DND-41 (cell line): ENCODE results near the gene AHRR.

Experiments used
- ATAC-seq: fragments of 200-7000 bp; cut with Tn5 transposase; 3 replicates; pipeline ENCODE4 v1.9.1; 2021; ENCODE audit warnings: low read depth; ENCODE audit not compliant: insufficient read depth
- DNase-seq: peaks from one replicate; pipeline ENCODE4 v3.0.0-alpha.2; 2020
- H2AFZ ChIP-seq: 2 replicates; pipeline ENCODE4 v1.6.0; 2012; ENCODE audit warnings: low read depth, low read length
- H3K27ac ChIP-seq: 2 replicates; pipeline ENCODE4 v1.5.1; 2012; ENCODE audit warnings: low read length, inconsistent platforms
- H3K27me3 ChIP-seq: fragments of 200-600 bp; sonication (generic); 2 replicates; pipeline ENCODE4 v1.6.0; 2012; ENCODE audit warnings: low read length, mild to moderate bottlenecking, inconsistent platforms; ENCODE audit not compliant: insufficient read depth, poor library complexity
- H3K36me3 ChIP-seq: 2 replicates; pipeline ENCODE4 v1.5.1; 2012; ENCODE audit warnings: low read length, inconsistent platforms; ENCODE audit not compliant: insufficient read depth
- H3K4me1 ChIP-seq: 2 replicates; pipeline ENCODE4 v1.5.1; 2012; ENCODE audit warnings: mild to moderate bottlenecking, low read length; ENCODE audit not compliant: insufficient read depth
- H3K4me2 ChIP-seq: 2 replicates; pipeline ENCODE4 v1.6.0; 2012; ENCODE audit warnings: mild to moderate bottlenecking, moderate library complexity, low read length, inconsistent platforms; ENCODE audit not compliant: insufficient read depth
- H3K4me3 ChIP-seq, 2 experiments: fragments of 200-600 bp in 1 of 2; shearing (Covaris generic) in 1 of 2; 2 replicates each; pipeline ENCODE4 v1.5.1; 2012 to 2016; ENCODE audit warnings: inconsistent platforms in 2 of 2, low read length in 2 of 2, mild to moderate bottlenecking in 2 of 2, low read depth in 1 of 2, moderate library complexity in 1 of 2
- H3K79me2 ChIP-seq: 2 replicates; pipeline ENCODE4 v1.6.0; 2012; ENCODE audit warnings: low read length, inconsistent platforms; ENCODE audit not compliant: insufficient read depth
- H3K9ac ChIP-seq: 2 replicates; pipeline ENCODE4 v1.6.0; 2012; ENCODE audit warnings: low read depth, mild to moderate bottlenecking, inconsistent platforms, low read length, moderate library complexity
- H3K9me3 ChIP-seq: 2 replicates; pipeline ENCODE4 v1.5.1; 2012; ENCODE audit warnings: low read length, moderate library complexity, mild to moderate bottlenecking, inconsistent platforms; ENCODE audit not compliant: insufficient read depth, severe bottlenecking
- H4K20me1 ChIP-seq: 2 replicates; pipeline ENCODE4 v1.6.0; 2012; ENCODE audit warnings: low read length; ENCODE audit not compliant: insufficient read depth
- EZH2 ChIP-seq: IDR thresholded peaks from 3 replicates; pipeline ENCODE4 v1.6.1; 2012; ENCODE audit warnings: borderline replicate concordance, low read depth, mild to moderate bottlenecking, moderate library complexity, low read length, inconsistent platforms; ENCODE audit not compliant: severe bottlenecking
- TF ChIP-seq, protein P1 (sequence below): IDR thresholded peaks from 2 replicates; pipeline ENCODE4 v1.5.1; 2012; ENCODE audit warnings: borderline replicate concordance, low read length, moderate library complexity, mild to moderate bottlenecking; ENCODE audit not compliant: poor library complexity, severe bottlenecking; ENCODE audit errors: extremely low read depth

AHRR gene

DNA sequence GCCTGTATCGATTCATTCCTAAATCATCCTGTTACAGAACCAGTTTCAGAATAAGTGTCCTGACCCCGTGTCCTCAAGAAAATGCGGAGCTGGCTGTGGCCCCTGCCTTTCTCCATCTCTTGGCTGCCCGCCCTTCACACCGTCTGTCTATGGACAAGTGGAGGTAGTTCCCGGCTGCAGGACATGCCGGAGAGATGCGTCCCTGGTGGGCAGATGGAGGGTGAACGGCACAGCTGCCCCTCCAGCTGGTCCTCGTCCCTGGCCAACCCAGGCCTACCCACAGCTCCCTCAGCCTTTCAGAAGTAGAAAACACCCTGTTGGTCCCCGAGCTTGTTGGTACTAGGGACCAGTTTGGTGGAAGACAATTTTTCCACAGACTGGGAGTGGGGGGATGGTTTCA lies 106.7 kb downstream of the AHRR start:
- Histone ChIP-seq H3K4me2 (no peak overlapping the region), H3K79me2 (no peaks in the 10 kb centered on the region), H4K20me1 (no peaks in the 10 kb centered on the region), H3K27ac (no peak overlapping the region), H3K4me1 (no peaks in the 10 kb centered on the region), H3K27me3 (no peaks in the 10 kb centered on the region), H3K9ac (no peak overlapping the region), H3K36me3 (no peaks in the 10 kb centered on the region), H3K9me3 (no peaks in the 10 kb centered on the region), H2AFZ (no peak overlapping the region), H3K4me3 (no peak overlapping the region)
- ATAC-seq = no peak
- TF ChIP-seq, protein P1, sequence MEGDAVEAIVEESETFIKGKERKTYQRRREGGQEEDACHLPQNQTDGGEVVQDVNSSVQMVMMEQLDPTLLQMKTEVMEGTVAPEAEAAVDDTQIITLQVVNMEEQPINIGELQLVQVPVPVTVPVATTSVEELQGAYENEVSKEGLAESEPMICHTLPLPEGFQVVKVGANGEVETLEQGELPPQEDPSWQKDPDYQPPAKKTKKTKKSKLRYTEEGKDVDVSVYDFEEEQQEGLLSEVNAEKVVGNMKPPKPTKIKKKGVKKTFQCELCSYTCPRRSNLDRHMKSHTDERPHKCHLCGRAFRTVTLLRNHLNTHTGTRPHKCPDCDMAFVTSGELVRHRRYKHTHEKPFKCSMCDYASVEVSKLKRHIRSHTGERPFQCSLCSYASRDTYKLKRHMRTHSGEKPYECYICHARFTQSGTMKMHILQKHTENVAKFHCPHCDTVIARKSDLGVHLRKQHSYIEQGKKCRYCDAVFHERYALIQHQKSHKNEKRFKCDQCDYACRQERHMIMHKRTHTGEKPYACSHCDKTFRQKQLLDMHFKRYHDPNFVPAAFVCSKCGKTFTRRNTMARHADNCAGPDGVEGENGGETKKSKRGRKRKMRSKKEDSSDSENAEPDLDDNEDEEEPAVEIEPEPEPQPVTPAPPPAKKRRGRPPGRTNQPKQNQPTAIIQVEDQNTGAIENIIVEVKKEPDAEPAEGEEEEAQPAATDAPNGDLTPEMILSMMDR = no peak
- DNase-seq = no peak

DNA sequence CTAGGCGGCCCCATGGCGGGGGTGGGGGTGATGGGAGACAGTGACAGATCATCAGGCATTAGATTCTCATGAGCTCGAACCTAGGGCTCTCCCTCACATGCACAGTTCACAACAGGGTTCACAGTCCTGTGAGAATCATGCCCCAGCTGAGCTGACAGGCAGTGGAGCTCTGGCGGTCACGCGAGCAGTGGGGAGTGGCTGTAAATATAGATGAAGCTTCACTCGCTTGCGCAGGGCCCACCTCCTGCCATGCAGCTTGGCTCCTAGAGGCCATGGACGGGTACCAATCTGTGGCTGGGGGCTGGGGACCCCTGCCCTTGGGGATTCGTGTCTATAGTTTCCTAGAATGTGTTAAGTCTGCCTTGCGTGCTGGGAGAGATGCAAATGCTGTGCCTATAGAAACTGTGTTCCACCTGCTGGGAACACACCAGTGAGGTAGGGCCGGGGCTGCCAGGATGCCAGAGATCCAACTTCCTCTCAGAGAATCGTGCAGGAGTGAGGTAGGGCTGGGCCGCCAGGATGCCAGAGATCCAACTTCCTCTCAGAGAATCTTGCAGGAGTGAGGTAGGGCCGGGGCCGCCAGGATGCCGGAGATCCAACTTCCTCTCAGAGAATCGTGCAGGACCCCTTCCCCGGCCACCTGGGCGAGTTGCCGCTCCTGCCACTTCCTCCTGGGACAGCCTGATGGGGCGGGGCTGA lies 107.4 kb downstream of the AHRR start:
- no peak for DNase-seq

DNA sequence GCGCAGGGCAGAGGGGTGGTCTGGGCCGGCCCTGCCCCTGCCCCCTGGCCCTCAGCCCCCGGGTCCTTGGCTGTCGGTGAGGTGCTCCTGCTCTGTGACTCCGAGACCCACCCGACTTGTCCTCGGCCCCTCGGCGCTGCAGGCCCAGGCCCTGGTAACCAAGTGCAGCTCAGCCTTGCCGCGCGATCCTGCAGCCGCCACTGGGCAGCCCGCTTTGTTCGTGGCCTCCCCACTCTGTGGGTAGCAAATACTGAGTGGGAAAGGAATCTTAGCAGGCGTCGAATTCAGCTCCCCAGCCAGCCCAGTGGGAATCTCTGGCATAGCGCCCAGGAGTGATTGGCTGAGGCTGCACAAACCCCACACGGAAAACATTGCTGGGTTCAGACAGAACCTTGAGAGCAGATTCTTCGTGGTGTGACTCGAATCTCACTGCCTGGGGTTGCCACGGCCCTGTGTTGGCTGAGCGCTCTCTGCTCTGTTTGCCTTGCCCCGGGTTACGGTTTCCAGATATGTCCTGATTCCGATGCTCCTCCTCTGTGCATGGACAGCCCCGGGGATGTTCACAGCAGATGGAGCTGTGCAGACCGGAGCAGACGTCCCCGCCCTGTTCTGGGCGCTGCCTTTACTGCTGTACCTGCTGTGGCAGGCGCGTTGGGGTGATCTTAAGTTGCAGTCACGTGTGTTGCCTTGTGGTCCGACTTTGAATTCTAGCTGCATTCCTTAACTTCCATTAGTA lies 108.1 kb downstream of the AHRR start:
- H3K4me2 ChIP-seq = no peak overlapping the region
- H4K20me1 ChIP-seq = no peaks in the 10 kb centered on the region
- no peaks in the 10 kb centered on the region for H3K4me1 ChIP-seq
- H3K79me2 ChIP-seq = no peaks in the 10 kb centered on the region
- DNase-seq (no peak), ATAC-seq (no peak)
- no peak for TF ChIP-seq EZH2
- TF ChIP-seq, protein P1 = no peak
- H3K9ac ChIP-seq = no peak overlapping the region
- no peaks in the 10 kb centered on the region for H3K9me3 ChIP-seq
- H3K27me3 ChIP-seq = no peaks in the 10 kb centered on the region
- H2AFZ ChIP-seq = no peak overlapping the region
- H3K4me3 ChIP-seq = no peak overlapping the region
- no peak overlapping the region for H3K27ac ChIP-seq
- H3K36me3 ChIP-seq = no peaks in the 10 kb centered on the region

More for the DNA sequence above, 107.4 kb downstream of the AHRR start:
- Histone ChIP-seq H3K36me3 (no peaks in the 10 kb centered on the region), H3K27ac (no peak overlapping the region), H2AFZ (no peak overlapping the region), H3K9ac (no peak overlapping the region), H3K27me3 (no peaks in the 10 kb centered on the region), H3K9me3 (no peaks in the 10 kb centered on the region), H3K79me2 (no peaks in the 10 kb centered on the region), H3K4me3 (no peak overlapping the region), H3K4me2 (no peak overlapping the region), H3K4me1 (no peaks in the 10 kb centered on the region), H4K20me1 (no peaks in the 10 kb centered on the region)
- no peak for ATAC-seq
- TF ChIP-seq, protein P1 = no peak
- TF ChIP-seq EZH2 = no peak
